Activated CD8-positive, alpha-beta memory T cell treated with anti-CD3 and anti-CD28 coated beads, Interleukin-2, amount 50 U/mL, for 24 hours (primary cell): ENCODE results near the gene TEX26.

Experiments used
- DNase-seq: peaks from one replicate; pipeline ENCODE4 v3.0.0-alpha.2; 2020; ENCODE audit errors: extremely low read depth

The TEX26 gene

GRCh38 chr13:30976025-30976424, 43.6 kb downstream of the TEX26 start:
- no peak for DNase-seq

GRCh38 chr13:30978981-30979956, 46.8 kb downstream of the TEX26 start:
- no peak for DNase-seq

DNA sequence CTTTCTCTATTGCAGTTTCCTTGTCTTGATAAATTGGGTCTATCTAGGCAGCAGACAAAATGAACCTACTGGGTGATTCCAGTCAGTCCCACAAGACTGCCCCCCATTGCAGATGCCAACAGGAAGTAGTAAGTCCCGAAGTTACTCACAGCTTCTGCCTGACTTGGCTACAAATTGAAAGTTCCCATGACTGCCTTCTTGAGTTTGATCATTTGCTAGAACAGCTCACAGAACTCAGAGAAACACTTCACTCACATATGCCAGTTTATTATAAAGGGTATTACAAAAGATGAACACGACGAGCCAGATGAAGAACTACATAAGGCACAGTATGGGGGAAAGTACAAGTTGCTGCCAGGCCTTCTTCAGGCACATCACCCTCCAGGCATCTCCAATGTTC, 50.0 kb downstream of the TEX26 start:
- DNase-seq: no peak

DNA sequence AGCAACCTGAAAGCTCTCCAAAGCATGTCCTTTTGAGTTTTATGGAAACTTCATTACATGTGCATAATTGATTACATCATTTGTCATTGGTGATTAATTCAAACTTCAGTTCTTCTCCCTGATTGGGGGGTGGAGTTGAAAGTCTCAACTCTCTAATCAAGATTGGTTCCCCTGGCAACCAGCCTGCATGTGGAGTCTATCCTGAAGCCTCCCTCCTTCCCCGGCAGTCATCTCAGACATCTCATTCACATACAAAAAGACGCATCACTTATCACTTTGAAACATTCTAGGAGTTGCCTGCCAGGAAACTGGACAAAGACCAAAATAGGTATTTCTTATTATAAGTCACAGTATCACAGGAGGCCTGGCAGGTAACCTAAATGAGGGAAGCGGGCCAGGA, 50.5 kb downstream of the TEX26 start:
- DNase-seq: no peak

DNA sequence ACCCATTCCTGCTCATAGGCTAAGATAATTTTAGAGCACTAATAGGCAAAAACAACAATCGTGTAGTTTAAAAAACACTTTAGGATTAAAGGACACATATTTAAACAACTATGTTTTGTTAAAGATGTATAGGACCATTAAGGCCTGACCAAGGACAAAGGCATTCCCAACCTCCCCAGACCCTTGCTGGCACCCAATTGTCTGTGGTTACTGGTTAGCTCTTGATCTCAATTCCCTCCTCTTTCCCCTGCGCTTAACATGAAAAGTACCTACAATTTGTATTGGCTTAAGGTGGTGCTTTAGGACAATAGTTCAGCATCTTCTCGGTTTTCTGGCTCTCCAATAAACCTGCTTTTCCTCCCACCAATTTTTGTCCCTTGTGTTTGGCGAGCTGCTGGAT, 51.0 kb downstream of the TEX26 start:
- DNase-seq: no peak

- DNase-seq: no peak
Observed at GRCh38 chr13:30984620-30985019, 52.2 kb downstream of the TEX26 start.

- no peak for DNase-seq
Observed at GRCh38 chr13:30985637-30986205, 53.3 kb downstream of the TEX26 start.

DNA sequence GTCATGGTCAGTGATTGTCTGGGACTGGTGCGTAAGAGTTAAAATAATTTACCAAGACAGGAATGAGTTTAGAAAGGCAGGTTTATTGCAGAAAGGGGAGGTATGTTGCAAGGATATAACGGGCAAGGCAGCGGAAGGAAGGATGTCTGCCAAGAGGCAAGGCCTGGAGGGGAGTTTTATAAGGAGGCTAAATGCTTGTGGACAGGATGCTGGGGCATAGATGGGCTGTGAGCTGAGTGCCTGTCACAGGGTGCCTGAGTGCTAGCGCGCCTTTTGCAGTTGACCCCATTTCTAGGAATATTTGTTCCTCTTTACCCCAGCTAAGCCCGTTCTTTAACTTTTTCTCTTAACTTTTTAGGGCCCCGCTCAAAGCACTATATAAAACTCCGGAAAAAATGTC, 58.7 kb downstream of the TEX26 start:
- no peak for DNase-seq

DNA sequence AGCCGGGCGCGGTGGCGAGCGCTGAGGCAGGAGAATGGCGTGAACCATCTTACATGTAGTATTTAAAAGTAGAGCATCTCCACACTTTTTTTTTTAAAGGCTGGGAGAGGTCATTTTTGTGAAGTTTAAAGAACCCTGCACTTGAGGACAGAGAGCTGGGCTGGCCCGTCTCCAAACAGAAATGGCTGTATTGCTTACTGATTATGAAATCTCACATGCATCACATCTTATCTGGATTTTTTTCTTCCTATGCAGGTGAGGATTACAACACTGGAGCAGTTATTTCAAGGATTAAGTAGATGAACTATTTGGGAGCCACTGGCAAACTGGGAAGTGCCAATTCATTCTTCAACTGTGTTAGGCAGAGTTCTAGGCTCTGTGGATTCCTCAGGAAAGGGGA, 59.5 kb downstream of the TEX26 start:
- DNase-seq: no peak

GRCh38 chr13:30995331-30995730, 62.9 kb downstream of the TEX26 start:
- DNase-seq: no peak

DNA sequence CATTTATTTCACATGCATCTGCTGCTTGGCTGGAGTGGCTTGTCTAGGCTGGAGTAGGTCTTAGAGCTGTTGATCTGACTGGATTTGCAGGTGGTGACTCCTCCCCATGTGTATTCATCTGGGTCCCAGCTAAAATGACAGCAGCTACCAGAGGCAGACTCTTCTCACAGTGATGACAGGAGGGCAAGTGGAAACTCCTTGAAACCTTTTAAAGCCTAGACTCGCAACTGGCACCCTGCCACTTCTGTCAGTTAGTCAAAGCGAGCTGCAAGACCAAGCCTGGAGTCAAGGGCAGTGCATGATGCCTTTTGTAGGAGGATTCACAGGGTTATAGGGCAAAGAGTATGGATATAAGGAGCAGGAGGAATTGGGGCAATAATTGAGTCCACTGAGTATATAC, 65.2 kb downstream of the TEX26 start:
- no peak for DNase-seq

GRCh38 chr13:30998136-30999088, 66.0 kb downstream of the TEX26 start:
- no peak for DNase-seq

DNA sequence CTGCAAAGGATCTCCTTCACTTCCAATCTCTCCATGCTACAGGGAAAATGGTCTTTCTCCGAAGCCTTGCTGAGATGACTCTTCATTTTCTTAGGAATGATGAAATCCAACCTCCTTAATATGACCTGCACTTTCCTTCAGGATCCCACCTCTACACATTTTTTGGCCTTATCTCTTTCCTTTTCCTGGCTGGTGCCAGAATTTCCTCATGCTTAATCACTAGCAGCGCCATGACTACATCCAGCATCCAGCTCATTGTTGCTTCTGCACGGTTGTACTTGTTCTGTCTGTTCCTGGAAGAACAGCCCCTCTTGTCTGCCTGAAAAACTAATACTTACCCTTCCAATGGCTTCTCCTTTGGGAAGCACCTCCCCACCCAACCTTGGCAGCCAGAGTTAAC, 68.4 kb downstream of the TEX26 start:
- DNase-seq: no peak

DNA sequence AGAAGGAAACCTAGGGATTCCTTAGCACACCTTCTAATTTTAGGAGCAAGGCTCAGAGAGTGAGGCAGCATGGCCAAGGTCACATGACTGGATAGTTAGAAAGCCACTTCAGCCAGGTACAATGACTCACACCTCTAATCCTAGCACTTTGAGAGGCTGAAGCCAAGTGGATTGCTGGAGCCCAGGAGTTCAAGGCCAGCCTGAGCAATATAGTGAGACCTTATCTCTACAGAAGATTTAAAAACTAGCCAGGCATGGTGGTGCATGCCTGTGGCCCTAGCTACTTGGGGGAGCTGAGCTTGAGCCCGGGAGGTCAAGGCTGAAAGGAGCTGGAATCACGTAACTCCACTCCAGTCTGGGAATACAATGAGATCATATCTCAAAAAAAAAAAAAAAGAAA, 69.2 kb downstream of the TEX26 start:
- no peak for DNase-seq

DNA sequence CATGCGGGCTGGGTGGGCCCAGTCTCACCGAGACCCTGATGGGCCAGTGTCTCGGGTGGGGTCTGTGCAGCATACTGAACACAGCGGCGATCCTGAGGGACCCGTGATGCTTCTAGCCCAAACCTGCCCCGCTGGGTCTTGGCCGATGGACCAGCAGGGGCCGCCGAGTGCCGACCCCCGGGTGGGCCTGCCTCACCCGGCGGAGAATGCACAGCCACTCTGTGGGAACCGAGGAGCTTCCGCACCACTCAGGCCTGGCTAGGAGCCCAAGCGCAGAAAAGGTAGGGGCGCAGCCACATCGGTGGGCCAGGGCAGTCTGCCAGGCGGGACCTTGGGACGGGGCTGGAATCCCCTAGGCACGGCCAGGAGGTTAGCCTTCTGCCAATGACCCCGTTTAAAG, 72.6 kb downstream of the TEX26 start:
- no peak for DNase-seq

DNA sequence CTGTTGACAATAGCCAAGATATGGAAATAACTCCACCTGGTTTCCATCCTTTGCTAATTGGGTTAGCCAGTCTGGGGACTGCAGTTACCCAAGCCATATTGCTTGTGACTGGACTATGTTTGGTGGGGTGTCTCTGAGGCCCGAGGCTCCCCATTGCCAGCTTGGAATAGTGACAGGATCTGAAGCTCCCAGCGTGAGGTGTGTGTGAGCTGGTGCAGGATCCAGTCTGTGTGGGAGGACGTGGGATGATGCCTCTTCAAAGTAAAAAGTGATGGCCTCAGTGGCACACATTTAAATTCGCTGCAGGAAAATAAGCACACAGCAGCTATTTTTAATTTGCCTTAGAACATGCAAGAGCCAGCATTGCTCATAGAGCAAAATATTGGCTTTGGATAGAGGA, 75.0 kb downstream of the TEX26 start:
- DNase-seq: no peak

DNA sequence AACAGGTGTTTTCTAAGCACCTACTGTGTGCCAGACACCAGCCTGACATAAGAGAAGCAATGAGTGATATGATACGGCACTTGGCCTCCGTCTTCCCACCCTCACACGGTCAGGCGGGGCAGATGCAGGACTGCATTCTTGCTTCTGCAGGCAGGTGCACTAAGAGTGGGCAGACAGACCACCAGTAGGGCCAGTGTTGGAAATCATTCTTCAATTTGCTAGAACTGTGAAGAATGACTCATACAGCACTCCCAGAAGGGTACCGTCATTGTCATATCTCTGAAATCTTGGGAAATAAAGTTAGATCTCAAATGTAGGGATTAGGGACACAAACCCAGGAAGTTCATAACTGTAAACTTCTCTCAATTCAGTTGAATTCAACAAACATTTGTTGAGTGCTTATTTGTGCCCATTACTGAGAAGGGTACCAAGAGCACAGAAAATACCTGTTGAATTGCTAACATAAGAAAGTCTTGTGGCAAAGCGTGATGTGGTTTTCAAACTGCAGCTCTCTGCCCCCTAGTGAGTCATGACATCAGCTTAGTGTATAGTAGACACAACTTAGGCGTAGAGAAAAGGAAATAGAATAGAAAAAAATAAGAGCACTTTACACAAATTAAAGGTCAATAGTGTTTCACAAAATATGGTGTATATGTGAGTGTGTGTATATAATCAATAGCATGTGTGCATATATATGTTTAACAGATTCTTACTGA, 76.1 kb downstream of the TEX26 start:
- DNase-seq: no peak

DNA sequence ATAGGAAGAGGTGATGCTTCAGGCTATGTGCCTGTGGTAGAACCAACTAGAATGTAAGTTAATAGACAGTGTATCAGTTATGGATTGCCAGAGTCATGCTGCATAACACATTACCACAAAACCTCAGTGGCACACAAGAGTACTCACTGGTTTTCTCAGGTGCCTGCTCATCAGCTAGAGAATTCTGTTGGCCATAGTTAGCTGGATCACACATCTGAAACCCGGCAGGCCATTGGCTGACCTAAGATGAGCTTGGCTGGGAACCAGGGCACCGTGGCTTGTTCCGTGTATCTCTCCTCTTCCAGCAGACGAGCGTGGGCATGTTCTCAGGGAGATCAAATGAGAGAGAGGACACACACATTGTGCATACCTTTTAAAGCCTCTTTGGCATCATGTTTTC, 76.7 kb downstream of the TEX26 start:
- no peak for DNase-seq

- DNase-seq: no peak
Observed at GRCh38 chr13:31010296-31010695, 77.8 kb downstream of the TEX26 start.

- DNase-seq: no peak
Observed at GRCh38 chr13:31011193-31011860, 78.9 kb downstream of the TEX26 start.
